Ishikawa (cell line): ENCODE measurements around the gene LAMC3.

Experiments used
- CEBPB ChIP-seq: IDR thresholded peaks from 2 replicates; pipeline ENCODE4 v1.6.1; 2012
- EP300 ChIP-seq: IDR thresholded peaks from 2 replicates; pipeline ENCODE4 v1.6.1; 2012; ENCODE audit warnings: borderline replicate concordance
- MAX ChIP-seq: IDR thresholded peaks from 2 replicates; pipeline ENCODE4 v1.6.1; 2012
- NFIC ChIP-seq: IDR thresholded peaks from 2 replicates; pipeline ENCODE4 v1.6.1; 2012
- RAD21 ChIP-seq: IDR thresholded peaks from 2 replicates; pipeline ENCODE4 v1.6.1; 2012; ENCODE audit warnings: low read depth
- REST ChIP-seq: IDR thresholded peaks from 2 replicates; pipeline ENCODE4 v1.6.1; 2012; ENCODE audit warnings: low read depth, mild to moderate bottlenecking
- TAF1 ChIP-seq: IDR thresholded peaks from 2 replicates; pipeline ENCODE4 v1.6.1; 2012; ENCODE audit warnings: low read depth, mild to moderate bottlenecking
- TCF12 ChIP-seq: IDR thresholded peaks from 2 replicates; pipeline ENCODE4 v1.6.1; 2012; ENCODE audit warnings: low read depth
- TEAD4 ChIP-seq: IDR thresholded peaks from 2 replicates; pipeline ENCODE4 v1.6.1; 2012
- YY1 ChIP-seq: IDR thresholded peaks from 2 replicates; pipeline ENCODE4 v1.6.1; 2012; ENCODE audit warnings: low read depth

GRCh38 chr9:130973686-130974281 lies 35.2 kb upstream of the LAMC3 start:
- no peak for TF ChIP-seq RAD21
- no peak for TF ChIP-seq EP300
- no peak for TF ChIP-seq TAF1
- no peak for TF ChIP-seq MAX
- TF ChIP-seq CEBPB: no peak
- TF ChIP-seq YY1: no peak
- TF ChIP-seq NFIC: no peak
- no peak for TF ChIP-seq TEAD4
- TF ChIP-seq TCF12: no peak
- no peak for TF ChIP-seq REST
